ENCODE measurements around the gene MYO1F. TPM values are rescaled to one million over a fixed set of nuclear protein-coding genes. Genes with fewer than 3 reads are reported as not detected.

The MYO1F gene
- total and polyA plus RNA-seq, 10 of the 15 experiments (the other 5 are each of a cell fraction or from before 2014, with no cell fraction given) = 3.5 to 49.4 (median 31.3) TPM

DNA sequence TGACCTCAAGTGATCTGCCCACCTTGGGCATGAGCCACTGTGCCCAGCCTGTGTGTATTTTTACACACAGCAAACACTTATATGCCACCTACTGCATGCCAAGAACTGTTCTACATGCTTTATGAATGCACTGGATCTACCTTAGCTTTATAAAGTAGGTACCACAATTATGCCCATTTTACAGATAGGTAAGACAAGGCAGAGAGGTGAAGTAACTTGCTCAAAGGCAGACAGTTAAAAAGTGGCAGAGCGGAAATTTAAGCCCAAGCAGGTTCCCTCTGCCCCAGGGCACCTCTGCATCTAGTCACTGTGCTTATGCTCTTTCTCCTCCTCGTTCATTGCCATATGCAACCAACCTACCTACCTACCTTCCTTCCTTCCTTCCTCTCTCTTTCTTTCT lies 22.8 kb upstream of the MYO1F start:
- SMC1A ChIA-PET (ENCODE audit: uncharacterized antibody, unreplicated experiment) = no interaction called here
- POLR2A ChIA-PET = no interaction called here
- H3K4me2 ChIP-seq (ENCODE audit: control insufficient read depth, insufficient read depth) = no peak overlapping the region
- no peak overlapping the region for H3K27ac ChIP-seq (ENCODE audit: control insufficient read depth, insufficient read depth)
- H3K9ac ChIP-seq (ENCODE audit: control insufficient read depth, insufficient read depth, low read length) = no peak overlapping the region
- in situ Hi-C loops (cut with MboI) = no loop called here
- DNase-seq (ENCODE audit: low read depth, low spot score) = no peak
- H3K79me2 ChIP-seq (ENCODE audit: control insufficient read depth, insufficient read depth, low read length) = no peaks in the 10 kb centered on the region
- RAD21 ChIA-PET (ENCODE audit: unreplicated experiment) = no interaction called here
- H3K9me3 ChIP-seq (replicated peaks; ENCODE audit: control insufficient read depth, insufficient read depth, low read length) = no peaks in the 10 kb centered on the region; the same call in 2 of the 3 replicates
- TF ChIP-seq ZNF207 (IDR thresholded peaks at IDR 0.05; ENCODE audit: borderline replicate concordance) (no peak), TCF12 (IDR thresholded peaks at IDR 0.05; ENCODE audit: low read depth, low read length) (no peak), MEF2A (IDR thresholded peaks at IDR 0.05; ENCODE audit: insufficient read depth, low read depth, low read length) (no peak), YY1 (IDR thresholded peaks at IDR 0.05; ENCODE audit: low read depth, low read length) (no peak), SREBF1 (IDR thresholded peaks at IDR 0.05; ENCODE audit: low read length) (no peak), HCFC1 (IDR thresholded peaks at IDR 0.05; ENCODE audit: low read length) (no peak), EED (IDR thresholded peaks at IDR 0.05; ENCODE audit: low read depth) (no peak), BACH1 (IDR thresholded peaks at IDR 0.05; ENCODE audit: borderline replicate concordance) (no peak), IRF4 (IDR thresholded peaks at IDR 0.05; ENCODE audit: low read depth, low read length) (no peak), SMARCA5 (IDR thresholded peaks at IDR 0.05) (no peak), CREB1 (IDR thresholded peaks at IDR 0.05; ENCODE audit: low read depth) (no peak), POLR2AphosphoS5 (IDR thresholded peaks at IDR 0.05; ENCODE audit: low read length) (no peak), SMC3 (IDR thresholded peaks at IDR 0.05; ENCODE audit: borderline replicate concordance, low read length) (no peak)
- WGBS (ENCODE audit: insufficient coverage, insufficient replicate concordance, low lambda C conversion rate, missing lambda C conversion rate) = 0% methylated on average over 2 of the region's 2 CpGs
- no peak overlapping the region for H2AFZ ChIP-seq (ENCODE audit: control insufficient read depth, low read depth, low read length)
- no peak for ATAC-seq
- CTCF ChIA-PET = no interaction called here
- no peaks in the 10 kb centered on the region for H3K27me3 ChIP-seq (replicated peaks in 1 of 2; ENCODE audit: control insufficient read depth in 2 of 2, insufficient read depth in 2 of 2, low read length in 1 of 2)
- no peak for FAIRE-seq
- H3K4me1 ChIP-seq (ENCODE audit: control insufficient read depth, insufficient read depth, low read length) = no peaks in the 10 kb centered on the region
- no peaks in the 10 kb centered on the region for H4K20me1 ChIP-seq (ENCODE audit: control insufficient read depth, insufficient read depth)
- intact Hi-C loops (cut with micrococcal nuclease; ENCODE audit: unreplicated experiment) = no loop called here
- no TSS peak for BruUV-seq (replicated peaks)
- H3K36me3 ChIP-seq (ENCODE audit: control insufficient read depth in 2 of 2, insufficient read depth in 2 of 2, low read length in 1 of 2) = no peaks in the 10 kb centered on the region
- no peak overlapping the region for H3K4me3 ChIP-seq
